ENCODE results near the gene RINT1. TPM values are rescaled to one million over a fixed set of nuclear protein-coding genes. Genes with fewer than 3 reads are reported as not detected.

The RINT1 gene
- total RNA-seq, 1 donor from 2014 or later = 21.1 TPM

GRCh38 chr7:105530126-105530525, 1.9 kb upstream of the RINT1 start:
- peak overlapping the region; percentile 7 for H3K4me3 Mint-ChIP-seq

GRCh38 chr7:105530546-105530945, 1.5 kb upstream of the RINT1 start:
- H3K36me3 Mint-ChIP-seq = no peaks in the 10 kb centered on the region
- no peak overlapping the region for H3K27ac Mint-ChIP-seq
- DNase-seq (ENCODE audit: extremely low spot score, unreplicated experiment) = no peak
- peaks cover 4% of the 10 kb centered on the region for H3K9me3 Mint-ChIP-seq
- TF ChIP-seq CTCF (conservative IDR thresholded peaks at IDR 0.05) = no peak
- no peaks in the 10 kb centered on the region for H3K27me3 Mint-ChIP-seq
- peaks cover 12% of the 10 kb centered on the region for H3K4me1 Mint-ChIP-seq (ENCODE audit: unreplicated experiment)
- peak overlapping the region; percentile 7 for H3K4me3 Mint-ChIP-seq

More at GRCh38 chr7:105530126-105530525, 1.9 kb upstream of the RINT1 start:
- DNase-seq (ENCODE audit: extremely low spot score, unreplicated experiment) = no peak
- Mint-ChIP-seq H3K4me1 (ENCODE audit: unreplicated experiment) (peaks cover 12% of the 10 kb centered on the region), H3K27me3 (no peaks in the 10 kb centered on the region), H3K36me3 (no peaks in the 10 kb centered on the region), H3K27ac (no peak overlapping the region), H3K9me3 (peaks cover 4% of the 10 kb centered on the region)
- TF ChIP-seq CTCF (conservative IDR thresholded peaks at IDR 0.05) = no peak

- Mint-ChIP-seq H3K4me1 (ENCODE audit: unreplicated experiment) (peaks cover 12% of the 10 kb centered on the region), H3K36me3 (peaks cover 4% of the 10 kb centered on the region), H3K9me3 (peaks cover 4% of the 10 kb centered on the region), H3K4me3 (peak overlapping the region; percentile 96), H3K27ac (peak overlapping the region; percentile 86), H3K27me3 (no peaks in the 10 kb centered on the region)
- no peak for TF ChIP-seq CTCF (conservative IDR thresholded peaks at IDR 0.05)
- no peak for DNase-seq (ENCODE audit: extremely low spot score, unreplicated experiment)
Observed at GRCh38 chr7:105532709-105533460, 884 bp downstream of the RINT1 start.

- no peak for TF ChIP-seq CTCF (conservative IDR thresholded peaks at IDR 0.05)
- Mint-ChIP-seq H3K9me3 (no peaks in the 10 kb centered on the region), H3K36me3 (peaks cover 23% of the 10 kb centered on the region), H3K4me1 (ENCODE audit: unreplicated experiment) (peaks cover 1% of the 10 kb centered on the region), H3K27me3 (no peaks in the 10 kb centered on the region), H3K4me3 (no peak overlapping the region), H3K27ac (no peak overlapping the region)
- DNase-seq (ENCODE audit: extremely low spot score, unreplicated experiment) = no peak
Observed at GRCh38 chr7:105538339-105538738, 6.3 kb downstream of the RINT1 start.

GRCh38 chr7:105559926-105560325, 27.9 kb downstream of the RINT1 start:
- H3K36me3 Mint-ChIP-seq = peaks cover 15% of the 10 kb centered on the region
- no peaks in the 10 kb centered on the region for H3K9me3 Mint-ChIP-seq
- no peak for DNase-seq (ENCODE audit: extremely low spot score, unreplicated experiment)
- H3K4me3 Mint-ChIP-seq = no peak overlapping the region
- H3K27me3 Mint-ChIP-seq = no peaks in the 10 kb centered on the region
- H3K4me1 Mint-ChIP-seq (ENCODE audit: unreplicated experiment) = no peaks in the 10 kb centered on the region
- H3K27ac Mint-ChIP-seq = no peak overlapping the region
- no peak for TF ChIP-seq CTCF (conservative IDR thresholded peaks at IDR 0.05)

Measured in type B pancreatic cell (in vitro differentiated cells).